HepG2 (cell line): Measurements from ENCODE around the gene ATXN7L3. TPM values are rescaled to one million over a fixed set of nuclear protein-coding genes. Genes with fewer than 3 reads are reported as not detected.
A peak's percentile ranks its signal among the peaks of the same experiment; 100 is the strongest.

Source experiments
- CREBL2 ChIP-seq: sonication (generic); formaldehyde crosslinking; IDR thresholded peaks from 2 replicates; pipeline ENCODE4 v1.8.1; 2023; ENCODE audit warnings: missing genetic modification reagents, mild to moderate bottlenecking, borderline replicate concordance
- CSRNP1 ChIP-seq: sonication (generic); formaldehyde crosslinking; IDR thresholded peaks from 2 replicates; pipeline ENCODE4 v1.8.1; 2023; ENCODE audit warnings: mild to moderate bottlenecking, missing genetic modification reagents
- ERF ChIP-seq: IDR thresholded peaks from 2 replicates; pipeline ENCODE4 v1.6.1; 2018; ENCODE audit warnings: missing biosample characterization, missing genetic modification reagents
- FOXM1 ChIP-seq: sonication (generic); formaldehyde crosslinking; IDR thresholded peaks from 2 replicates; pipeline ENCODE4 v1.5.0; 2020; ENCODE audit warnings: missing genetic modification reagents
- GPBP1L1 ChIP-seq: sonication (generic); formaldehyde crosslinking; IDR thresholded peaks from 2 replicates; pipeline ENCODE4 v1.5.0; 2020; ENCODE audit warnings: mild to moderate bottlenecking, missing genetic modification reagents
- GPN1 ChIP-seq: sonication (generic); formaldehyde crosslinking; IDR thresholded peaks from 2 replicates; pipeline ENCODE4 v1.5.1; 2020; ENCODE audit warnings: missing genetic modification reagents, borderline replicate concordance
- HNRNPL ChIP-seq: fragments of 200-400 bp; formaldehyde crosslinking; IDR thresholded peaks from 2 replicates; pipeline ENCODE4 v1.6.1; 2017; ENCODE audit warnings: mild to moderate bottlenecking, low read depth, low read length
- IRF1 ChIP-seq: sonication (generic); formaldehyde crosslinking; IDR thresholded peaks from 2 replicates; pipeline ENCODE4 v1.4.0; 2020; ENCODE audit warnings: low read depth, mild to moderate bottlenecking, missing genetic modification reagents
- MZF1 ChIP-seq: sonication (generic); formaldehyde crosslinking; IDR thresholded peaks from 2 replicates; pipeline ENCODE4 v1.8.1; 2023; ENCODE audit warnings: mild to moderate bottlenecking, missing genetic modification reagents, borderline replicate concordance
- NCOA2 ChIP-seq: sonication (generic); formaldehyde crosslinking; IDR thresholded peaks from 2 replicates; pipeline ENCODE4 v1.8.0; 2022; ENCODE audit warnings: inconsistent platforms
- POLR2G ChIP-seq: fragments of 200-400 bp; formaldehyde crosslinking; IDR thresholded peaks from 2 replicates; pipeline ENCODE4 v1.6.1; 2018; ENCODE audit warnings: mild to moderate bottlenecking, low read depth, low read length, moderate library complexity
- RAD21 ChIP-seq: fragments of 450-650 bp; formaldehyde crosslinking; IDR thresholded peaks from 2 replicates; pipeline ENCODE4 v1.5.0; 2020; ENCODE audit warnings: mild to moderate bottlenecking
- ZBTB43 ChIP-seq: sonication (generic); formaldehyde crosslinking; conservative IDR thresholded peaks from 2 replicates; pipeline ENCODE4 v1.4.0; 2020; ENCODE audit warnings: missing genetic modification reagents
- ZFAT ChIP-seq: sonication (generic); formaldehyde crosslinking; conservative IDR thresholded peaks from 2 replicates; pipeline ENCODE4 v1.8.1; 2023; ENCODE audit warnings: missing genetic modification reagents, inconsistent platforms
- ZKSCAN8 ChIP-seq: IDR thresholded peaks from 2 replicates; pipeline ENCODE4 v1.6.1; 2016; ENCODE audit warnings: borderline replicate concordance, missing genetic modification reagents, missing compliant biosample characterization
- ZNF264 ChIP-seq: sonication (generic); formaldehyde crosslinking; IDR thresholded peaks from 2 replicates; pipeline ENCODE4 v1.4.0; 2020; ENCODE audit warnings: missing genetic modification reagents
- ZNF276 ChIP-seq: sonication (generic); formaldehyde crosslinking; IDR thresholded peaks from 2 replicates; pipeline ENCODE4 v1.4.0; 2020; ENCODE audit warnings: mild to moderate bottlenecking, low read depth, missing genetic modification reagents
- ZNF496 ChIP-seq: sonication (generic); formaldehyde crosslinking; IDR thresholded peaks from 2 replicates; pipeline ENCODE4 v1.8.1; 2023; ENCODE audit warnings: mild to moderate bottlenecking, moderate library complexity, missing genetic modification reagents; ENCODE audit not compliant: insufficient replicate concordance
- ZUFSP ChIP-seq: sonication (generic); formaldehyde crosslinking; IDR thresholded peaks from 2 replicates; pipeline ENCODE4 v1.9.0; 2021; ENCODE audit warnings: missing genetic modification reagents, mild to moderate bottlenecking, borderline replicate concordance
- polyA plus RNA-seq, 8 experiments: library from polyadenylated mRNA; depleted of rRNA in 3 of 8; stranded (reverse) in 7 of 8; unstranded in 1 of 8; fragments of >200 nt; fragmentation: Illumina TruSeq in 4 of 8; extraction: Trizol in 4 of 8; gene quantifications; 2 replicates each; pipeline versions ENCODE4 v1.2.1 to v1.2.3, GENCODE V29; 2011 to 2016; ENCODE audit warnings: low read depth in 4 of 8, missing spikeins in 1 of 8, mixed read lengths in 1 of 8; ENCODE audit not compliant: insufficient read depth in 1 of 8
- total RNA-seq, 5 experiments: library from RNA; depleted of rRNA; stranded (reverse); fragments of >200 nt; fragmentation: Illumina TruSeq; extraction: Trizol; gene quantifications; 2 replicates each; pipeline ENCODE4 v1.2.3, GENCODE V29; 2016; ENCODE audit warnings: low read depth in 1 of 5

ATXN7L3 gene
- total and polyA plus RNA-seq, 2 of the 13 experiments (the other 11 are each of a cell fraction or from before 2014, with no cell fraction given): 44.5 to 59.1 TPM

- TF ChIP-seq GPBP1L1 (CRISPR knock-in tag): no peak
- no peak for TF ChIP-seq ZNF264
- TF ChIP-seq ZFAT (CRISPR knock-in tag): peak; percentile 67; the same call in 1 of the 2 replicates
- TF ChIP-seq ZNF276 (CRISPR knock-in tag): peak; percentile 63; the same call in 1 of the 2 replicates
- no peak for TF ChIP-seq GPN1
- TF ChIP-seq NCOA2 (CRISPR knock-in tag): no peak
- TF ChIP-seq MZF1 (CRISPR knock-in tag): no peak
- TF ChIP-seq ERF: peak; percentile 79; the same call in 1 of the 2 replicates
- TF ChIP-seq ZNF496 (CRISPR knock-in tag): no peak
- no peak for TF ChIP-seq CSRNP1 (CRISPR knock-in tag)
- TF ChIP-seq POLR2G: peak; percentile 91
- TF ChIP-seq CREBL2: no peak
- TF ChIP-seq HNRNPL: peak; percentile 62; the same call in 1 of the 2 replicates
- TF ChIP-seq ZKSCAN8 (CRISPR knock-in tag): no peak; the same call in 1 of the 2 replicates
- no peak for TF ChIP-seq ZUFSP (CRISPR knock-in tag)
- TF ChIP-seq FOXM1 (CRISPR knock-in tag): peak; percentile 82
- TF ChIP-seq ZBTB43 (CRISPR knock-in tag): peak; percentile 64
- TF ChIP-seq RAD21 (CRISPR knock-in tag): peak; percentile 9; the same call in 1 of the 2 replicates
- TF ChIP-seq IRF1 (CRISPR knock-in tag): no peak
Observed at GRCh38 chr17:44186307-44187130, 13.2 kb downstream of the ATXN7L3 start, which contains the start of gene TMUB2 (continued).
